ENCODE data around the gene KLHDC7B.

The KLHDC7B gene

GRCh38 chr22:50548040-50548920 lies 2.6 kb downstream of the KLHDC7B start:
- no peak for DNase-seq (ENCODE audit: low read depth)

- no peak for DNase-seq (ENCODE audit: low read depth)
Measured at GRCh38 chr22:50548921-50549790, 3.5 kb downstream of the KLHDC7B start.

DNA sequence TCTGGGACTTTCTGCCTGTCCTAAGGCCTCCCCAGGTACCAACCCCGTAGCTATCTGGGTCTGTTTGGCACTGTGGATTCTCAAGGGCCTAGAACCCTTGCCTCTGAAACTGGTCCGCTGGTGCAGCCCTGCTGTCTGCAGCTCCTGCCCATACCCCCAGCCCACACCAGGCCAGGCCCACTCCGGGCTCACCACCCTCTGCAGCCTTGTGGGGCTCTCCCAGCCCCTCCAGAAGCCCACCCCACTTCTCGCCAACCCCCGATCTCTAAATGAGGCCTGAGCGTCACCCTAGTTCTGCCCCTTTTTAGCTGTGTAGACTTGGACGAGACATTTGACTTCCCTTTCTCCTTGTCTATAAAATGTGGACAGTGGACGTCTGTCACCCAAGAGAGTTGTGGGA lies 4.7 kb downstream of the KLHDC7B start:
- DNase-seq (ENCODE audit: low read depth), result no peak

GRCh38 chr22:50551160-50551752 lies 5.6 kb downstream of the KLHDC7B start:
- DNase-seq (ENCODE audit: low read depth), result no peak

- DNase-seq (ENCODE audit: low read depth), result no peak
Measured at GRCh38 chr22:50553310-50553709, 7.6 kb downstream of the KLHDC7B start.

DNA sequence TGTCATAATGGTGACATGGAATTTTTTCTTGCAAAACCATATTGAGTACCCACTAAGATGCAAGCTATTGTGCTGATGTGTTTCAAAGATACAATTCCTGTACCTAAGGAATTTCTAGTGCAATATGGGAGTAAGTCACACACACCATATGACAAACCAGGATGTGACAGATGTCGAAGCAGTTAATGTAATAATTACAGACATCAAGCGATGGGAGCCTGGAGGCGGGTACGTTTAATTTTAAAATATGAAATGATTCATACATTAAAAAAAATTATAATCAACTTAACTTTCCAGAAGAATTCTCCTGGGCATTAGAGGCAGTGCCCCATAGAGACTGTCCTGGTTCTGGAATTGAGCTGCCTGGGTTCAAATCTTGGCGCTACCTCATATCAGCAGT lies 11.0 kb downstream of the KLHDC7B start:
- no peak for DNase-seq (ENCODE audit: low read depth)

GRCh38 chr22:50560034-50560433 lies 14.3 kb downstream of the KLHDC7B start:
- no peak for DNase-seq (ENCODE audit: low read depth)

DNA sequence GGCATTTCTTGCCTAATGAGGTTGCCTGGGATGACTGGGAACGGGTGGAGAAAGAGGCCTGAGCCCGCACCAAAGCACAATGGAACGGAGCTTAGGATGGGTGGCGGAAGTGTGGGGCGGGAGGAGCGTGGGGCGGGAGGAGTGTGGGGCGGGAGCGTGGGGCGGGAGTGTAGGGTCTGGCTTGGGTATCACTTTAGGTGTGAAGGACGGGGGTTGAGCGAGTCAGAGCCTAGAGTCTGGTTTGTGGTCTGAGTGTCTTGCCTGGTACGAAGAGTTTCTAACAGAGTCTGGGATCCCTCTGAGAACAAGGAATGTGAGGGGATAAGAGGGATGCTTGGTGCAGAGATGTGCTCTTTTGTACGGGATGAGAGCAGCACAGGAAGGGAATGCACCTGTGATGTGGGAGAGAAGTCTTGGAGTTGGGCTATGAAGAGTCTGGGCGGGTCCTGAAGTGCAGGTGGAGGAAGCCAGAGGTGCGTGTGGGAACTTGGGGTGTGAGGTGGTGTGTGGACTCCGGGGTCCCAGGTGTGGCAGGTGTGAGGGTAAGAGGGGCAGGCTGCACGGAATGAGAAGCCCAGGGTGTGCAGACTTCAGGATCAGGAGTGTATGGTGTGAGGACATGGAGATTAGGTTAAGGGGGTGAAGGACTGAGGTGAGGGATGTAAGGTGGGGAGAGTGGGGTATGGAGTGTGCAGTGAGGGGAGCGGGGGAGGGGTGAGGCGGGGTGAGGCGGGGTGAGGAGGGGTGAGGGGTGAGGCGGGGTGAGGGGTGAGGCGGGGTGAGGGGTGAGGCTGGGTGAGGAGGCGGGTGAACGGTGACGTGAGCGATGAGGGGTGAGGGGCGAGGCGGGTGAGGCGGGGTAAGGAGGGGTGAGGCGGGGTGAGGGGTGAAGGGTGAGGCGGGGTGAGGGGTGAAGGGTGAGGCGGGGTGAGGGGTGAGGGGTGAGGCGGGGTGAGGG lies 16.0 kb downstream of the KLHDC7B start:
- DNase-seq (ENCODE audit: low read depth), result no peak

DNA sequence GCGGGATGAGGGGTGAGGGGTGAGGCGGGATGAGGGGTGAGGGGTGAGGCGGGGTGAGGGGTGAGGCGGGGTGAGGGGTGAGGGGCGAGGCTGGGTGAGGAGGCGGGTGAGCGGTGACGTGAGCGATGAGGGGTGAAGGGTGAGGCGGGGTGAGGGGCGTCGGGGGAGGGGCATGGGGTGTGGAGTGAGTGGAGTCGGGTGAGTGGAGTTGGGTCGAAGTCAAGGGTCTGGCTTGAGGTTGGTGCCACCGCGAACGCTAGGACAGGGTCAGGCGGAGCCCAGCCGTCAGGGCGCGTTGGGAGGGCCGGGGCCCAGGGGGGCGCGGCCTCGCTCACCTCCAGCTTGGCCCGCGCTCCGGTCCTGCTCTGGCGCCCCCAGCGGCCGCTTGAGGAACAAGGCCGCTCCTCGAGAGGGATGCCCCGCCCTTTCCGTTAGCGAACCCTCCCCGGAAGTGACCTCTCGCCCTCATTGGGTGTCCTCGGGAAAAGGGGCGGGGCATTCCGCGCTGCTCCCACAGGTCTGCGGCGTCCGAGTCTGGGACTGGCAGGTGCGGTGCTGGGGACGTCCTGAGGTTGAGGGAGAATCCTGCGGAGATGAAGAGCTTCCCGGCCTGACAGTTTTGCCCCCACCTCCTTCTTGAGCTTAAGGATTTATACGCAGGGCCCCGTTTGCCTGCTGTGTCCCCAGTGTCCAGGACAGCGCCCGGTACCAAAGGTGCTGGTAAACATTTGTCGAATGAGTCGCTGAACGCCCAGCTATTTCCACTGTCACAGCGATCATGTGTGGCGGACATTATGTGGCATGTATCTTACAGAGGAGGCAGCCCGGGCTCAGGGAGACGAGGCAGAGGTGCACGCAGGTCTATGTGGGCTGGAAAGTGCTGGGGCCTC lies 17.1 kb downstream of the KLHDC7B start, which contains the start of gene SYCE3:
Gene SYCE3 (minus strand): TSS at position 397 of the 890 bp plus-strand sequence. CDS start 6,514 bp downstream, outside the sequence.
- DNase-seq (ENCODE audit: low read depth), result peak; percentile 79

- no peak for DNase-seq (ENCODE audit: low read depth)
Measured at GRCh38 chr22:50563413-50564160, 17.9 kb downstream of the KLHDC7B start.

DNA sequence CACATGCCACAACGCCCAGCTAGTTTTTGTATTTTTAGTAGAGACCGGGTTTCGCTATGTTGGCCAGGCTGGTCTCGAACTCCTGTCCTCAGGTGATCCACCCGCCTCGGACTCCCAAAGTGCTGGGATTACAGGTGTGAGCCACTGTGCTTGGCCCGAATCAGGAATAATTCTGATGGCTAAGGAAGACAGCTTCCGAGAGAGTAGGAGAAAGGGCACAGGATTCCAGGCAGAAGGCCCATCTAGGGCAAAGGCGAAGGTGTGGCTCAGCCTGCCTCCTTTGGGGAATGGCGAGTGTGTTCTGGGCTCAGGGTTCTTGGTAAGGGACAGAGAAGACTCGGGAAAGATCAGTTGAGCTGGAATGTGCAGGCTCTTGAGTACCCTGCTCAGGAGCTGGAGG lies 18.6 kb downstream of the KLHDC7B start:
- DNase-seq (ENCODE audit: low read depth), result no peak

DNA sequence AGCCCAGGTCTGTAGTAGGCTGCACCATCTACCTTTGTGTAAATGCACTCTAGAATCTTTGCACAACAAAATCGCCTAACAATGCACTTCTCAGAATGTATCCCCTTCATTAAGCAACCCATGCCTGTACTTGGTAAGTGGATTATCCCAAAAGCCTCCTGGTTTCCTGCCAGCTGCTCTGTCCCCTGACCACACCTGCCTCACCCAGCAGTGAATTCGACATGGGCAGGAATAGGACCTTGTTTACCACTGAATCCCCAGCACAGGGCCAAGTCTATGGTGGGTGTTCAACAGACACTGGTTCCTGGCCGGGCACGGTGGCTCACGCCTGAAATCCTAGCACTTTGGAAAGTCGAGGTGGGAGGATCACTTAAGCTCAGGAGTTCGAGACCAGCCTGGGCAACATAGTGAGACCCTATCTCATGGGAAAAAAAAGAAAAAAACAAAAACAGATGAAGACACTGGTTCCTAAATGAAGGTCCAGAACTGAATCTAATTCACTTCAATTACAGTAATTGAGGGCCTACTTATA lies 22.1 kb downstream of the KLHDC7B start:
- no peak for DNase-seq (ENCODE audit: low read depth)

- DNase-seq (ENCODE audit: low read depth), result no peak
Measured at GRCh38 chr22:50568626-50569025, 22.9 kb downstream of the KLHDC7B start.

DNA sequence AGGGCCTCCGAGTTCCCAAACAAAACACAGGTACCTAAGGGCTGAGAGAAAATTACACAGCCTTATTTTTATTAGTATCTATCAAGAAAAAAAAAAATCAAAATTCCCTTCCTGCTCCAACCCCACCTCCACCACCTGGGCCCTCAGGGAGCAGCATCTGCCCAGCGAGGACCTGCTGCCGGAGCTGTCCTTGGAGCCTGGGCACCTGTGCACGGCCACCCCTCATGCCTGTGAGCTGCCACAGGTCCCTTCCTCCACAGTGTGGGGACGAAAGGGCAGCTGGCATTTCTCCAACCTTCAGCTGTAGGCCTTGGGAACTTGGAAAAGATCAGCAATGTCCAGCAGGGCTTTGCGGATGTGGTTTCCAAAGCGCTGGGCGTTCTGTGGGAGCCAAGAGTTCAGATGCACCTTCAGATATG lies 23.4 kb downstream of the KLHDC7B start:
- no peak for DNase-seq (ENCODE audit: low read depth)

DNA sequence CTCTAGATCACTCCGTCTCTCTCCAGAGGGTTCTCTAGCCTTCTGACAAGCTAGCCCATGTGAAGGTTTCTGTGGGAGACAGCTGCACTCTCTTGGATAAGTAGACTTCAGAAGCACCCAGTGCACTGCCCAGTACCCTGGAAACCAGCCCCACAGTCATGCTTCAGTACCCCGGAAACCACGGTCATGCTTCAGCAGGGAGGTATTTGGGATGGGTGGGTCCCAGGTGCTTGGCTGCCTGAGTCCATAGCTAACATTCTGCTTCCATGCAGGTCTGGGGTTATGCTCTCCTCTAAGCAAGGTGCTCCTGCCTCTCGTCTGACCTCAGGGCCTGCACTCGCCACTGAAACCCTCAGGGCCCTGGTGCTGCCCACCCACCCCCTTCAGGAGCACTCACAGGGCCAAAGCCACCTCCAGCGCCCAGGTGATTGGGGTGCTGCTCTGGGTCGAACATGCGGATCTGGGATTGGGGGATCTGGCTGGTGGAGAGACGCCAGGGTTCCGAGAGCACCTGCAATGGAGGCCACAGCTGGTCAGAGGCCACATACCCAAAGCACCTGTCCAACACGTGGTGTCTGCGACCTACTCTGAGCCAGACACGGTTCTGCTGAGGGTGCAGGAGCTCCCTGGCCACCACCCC lies 24.3 kb downstream of the KLHDC7B start:
- DNase-seq (ENCODE audit: low read depth), result no peak

GRCh38 chr22:50570861-50571260 lies 25.2 kb downstream of the KLHDC7B start:
- no peak for DNase-seq (ENCODE audit: low read depth)

- DNase-seq (ENCODE audit: low read depth), result no peak
Measured at GRCh38 chr22:50571264-50572175, 25.8 kb downstream of the KLHDC7B start.

DNA sequence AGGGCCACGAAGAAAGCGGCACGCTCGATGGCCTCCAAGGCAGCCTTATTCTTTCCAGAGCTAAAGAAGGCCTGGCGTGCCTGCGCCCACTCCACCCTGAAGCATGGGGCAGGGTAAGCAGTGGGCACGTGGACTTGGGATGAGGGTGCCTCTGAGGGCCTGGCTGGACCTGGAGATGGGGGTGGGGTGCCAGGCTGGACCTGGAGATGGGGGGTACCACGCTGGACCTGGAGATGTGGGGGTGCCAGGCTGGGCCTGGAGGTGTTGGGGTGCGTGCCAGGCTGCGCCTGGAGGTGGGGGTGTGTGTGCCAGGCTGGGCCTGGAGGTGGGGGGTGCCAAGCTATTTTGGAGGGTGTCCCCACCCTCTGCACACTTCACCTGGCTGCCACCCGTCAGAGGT lies 27.3 kb downstream of the KLHDC7B start:
- DNase-seq (ENCODE audit: low read depth), result no peak
